Neural crest cell (in vitro differentiated cells): ENCODE measurements around the gene NR3C1. TPM values are rescaled to one million over a fixed set of nuclear protein-coding genes. Genes with fewer than 3 reads are reported as not detected.
"Not testable (repeated sequence)": the region's sequence is repeated elsewhere in the genome, so short reads cannot be mapped to it uniquely, and the experiment has no call there.

Experiments used
- DNase-seq: peaks from one replicate; pipeline ENCODE4 v3.0.0; 2021; ENCODE audit warnings: low read depth, mixed read lengths, low spot score
- H3K27ac Mint-ChIP-seq: one replicate; pipeline ENCODE4 v1.8.0; 2021; ENCODE audit warnings: mild to moderate bottlenecking, mixed read lengths; ENCODE audit not compliant: unreplicated experiment
- H3K27me3 Mint-ChIP-seq: 2 replicates; pipeline ENCODE4 v1.8.0; 2021; ENCODE audit warnings: low read depth, mild to moderate bottlenecking, mixed read lengths
- H3K36me3 Mint-ChIP-seq: 2 replicates; pipeline ENCODE4 v1.8.0; 2021; ENCODE audit warnings: low read depth, mild to moderate bottlenecking, mixed read lengths
- H3K4me1 Mint-ChIP-seq: 2 replicates; pipeline ENCODE4 v1.8.0; 2021; ENCODE audit warnings: mixed read lengths
- H3K4me3 Mint-ChIP-seq: one replicate; pipeline ENCODE4 v1.8.0; 2021; ENCODE audit warnings: mild to moderate bottlenecking, mixed read lengths
- H3K9me3 Mint-ChIP-seq: 2 replicates; pipeline ENCODE4 v1.8.0; 2021; ENCODE audit warnings: mixed read lengths
- total RNA-seq: library from RNA; stranded (reverse); gene quantifications from 2 replicates; pipeline ENCODE4 v1.2.1, GENCODE V29; 2021
- TF ChIP-seq, protein P1 (sequence below): fragments of 200-600 bp; sonication (generic); conservative IDR thresholded peaks from 2 replicates; pipeline ENCODE4 v1.5.0; 2021; ENCODE audit warnings: antibody characterized with exemption, mild to moderate bottlenecking

Gene NR3C1
- total RNA-seq, 1 donor from 2014 or later = 1.8 TPM

- H3K27me3 Mint-ChIP-seq = no peaks in the 10 kb centered on the region
- no peaks in the 10 kb centered on the region for H3K36me3 Mint-ChIP-seq
- DNase-seq = no peak
- no peaks in the 10 kb centered on the region for H3K9me3 Mint-ChIP-seq
- no peak overlapping the region for H3K4me3 Mint-ChIP-seq
- no peaks in the 10 kb centered on the region for H3K4me1 Mint-ChIP-seq
- TF ChIP-seq, protein P1, sequence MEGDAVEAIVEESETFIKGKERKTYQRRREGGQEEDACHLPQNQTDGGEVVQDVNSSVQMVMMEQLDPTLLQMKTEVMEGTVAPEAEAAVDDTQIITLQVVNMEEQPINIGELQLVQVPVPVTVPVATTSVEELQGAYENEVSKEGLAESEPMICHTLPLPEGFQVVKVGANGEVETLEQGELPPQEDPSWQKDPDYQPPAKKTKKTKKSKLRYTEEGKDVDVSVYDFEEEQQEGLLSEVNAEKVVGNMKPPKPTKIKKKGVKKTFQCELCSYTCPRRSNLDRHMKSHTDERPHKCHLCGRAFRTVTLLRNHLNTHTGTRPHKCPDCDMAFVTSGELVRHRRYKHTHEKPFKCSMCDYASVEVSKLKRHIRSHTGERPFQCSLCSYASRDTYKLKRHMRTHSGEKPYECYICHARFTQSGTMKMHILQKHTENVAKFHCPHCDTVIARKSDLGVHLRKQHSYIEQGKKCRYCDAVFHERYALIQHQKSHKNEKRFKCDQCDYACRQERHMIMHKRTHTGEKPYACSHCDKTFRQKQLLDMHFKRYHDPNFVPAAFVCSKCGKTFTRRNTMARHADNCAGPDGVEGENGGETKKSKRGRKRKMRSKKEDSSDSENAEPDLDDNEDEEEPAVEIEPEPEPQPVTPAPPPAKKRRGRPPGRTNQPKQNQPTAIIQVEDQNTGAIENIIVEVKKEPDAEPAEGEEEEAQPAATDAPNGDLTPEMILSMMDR = no peak
- H3K27ac Mint-ChIP-seq = no peak overlapping the region
These were observed 65.5 kb downstream of the NR3C1 start for GRCh38 chr5:143337946-143338345.

DNA sequence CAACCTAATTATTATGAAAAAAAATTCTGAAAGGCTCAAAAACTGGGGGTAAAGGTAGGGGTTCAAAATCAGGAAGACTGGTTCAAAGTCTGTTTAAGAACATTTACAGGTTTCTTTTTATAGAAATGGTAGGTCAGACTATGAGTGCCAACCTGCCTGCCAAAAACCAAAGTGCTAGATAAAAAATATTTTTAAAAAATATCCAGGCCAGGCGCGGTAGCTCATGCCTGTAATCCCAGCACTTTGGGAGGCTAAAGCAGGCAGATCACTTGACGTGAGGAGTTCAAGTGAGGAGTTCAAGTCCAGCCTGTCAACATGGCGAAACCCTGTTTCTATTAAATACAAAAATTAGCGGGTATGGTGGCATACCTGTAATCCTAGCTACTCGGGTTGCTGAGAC is 67.0 kb downstream of the NR3C1 start:
- no peak overlapping the region for H3K4me3 Mint-ChIP-seq
- H3K27ac Mint-ChIP-seq = no peak overlapping the region
- H3K9me3 Mint-ChIP-seq = no peaks in the 10 kb centered on the region
- H3K36me3 Mint-ChIP-seq = no peaks in the 10 kb centered on the region
- no peak for DNase-seq
- TF ChIP-seq, protein P1 = no peak
- H3K4me1 Mint-ChIP-seq = no peaks in the 10 kb centered on the region
- H3K27me3 Mint-ChIP-seq = no peaks in the 10 kb centered on the region

- TF ChIP-seq, protein P1 = no peak
- Mint-ChIP-seq H3K27me3 (no peaks in the 10 kb centered on the region), H3K4me3 (no peak overlapping the region), H3K27ac (no peak overlapping the region), H3K36me3 (no peaks in the 10 kb centered on the region), H3K9me3 (no peaks in the 10 kb centered on the region), H3K4me1 (no peaks in the 10 kb centered on the region)
- DNase-seq = no peak
These were observed 68.6 kb downstream of the NR3C1 start for GRCh38 chr5:143334903-143335302.

DNA sequence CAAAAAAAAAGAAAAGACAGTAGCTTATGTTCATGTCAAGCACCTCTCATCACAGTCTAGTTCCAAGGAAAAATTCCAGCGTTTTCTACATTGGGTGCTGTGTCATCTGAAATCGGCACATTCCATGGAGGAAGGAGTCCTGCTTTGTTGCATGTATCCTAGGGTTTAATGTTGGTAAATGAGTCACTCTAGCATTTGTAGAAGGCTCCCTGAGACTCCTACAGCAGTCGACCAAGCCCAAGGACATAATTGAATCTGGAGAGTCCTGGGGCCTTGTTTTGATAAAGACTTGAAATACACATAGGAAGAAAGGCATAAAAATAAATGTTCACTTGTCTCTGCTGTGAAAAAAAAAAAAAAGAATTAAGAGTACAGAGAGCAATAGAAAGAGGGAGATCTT is 69.1 kb downstream of the NR3C1 start:
- not testable (repeated sequence) for H3K27me3 Mint-ChIP-seq, H3K27ac Mint-ChIP-seq, H3K4me1 Mint-ChIP-seq, H3K9me3 Mint-ChIP-seq, H3K4me3 Mint-ChIP-seq, DNase-seq, H3K36me3 Mint-ChIP-seq

DNA sequence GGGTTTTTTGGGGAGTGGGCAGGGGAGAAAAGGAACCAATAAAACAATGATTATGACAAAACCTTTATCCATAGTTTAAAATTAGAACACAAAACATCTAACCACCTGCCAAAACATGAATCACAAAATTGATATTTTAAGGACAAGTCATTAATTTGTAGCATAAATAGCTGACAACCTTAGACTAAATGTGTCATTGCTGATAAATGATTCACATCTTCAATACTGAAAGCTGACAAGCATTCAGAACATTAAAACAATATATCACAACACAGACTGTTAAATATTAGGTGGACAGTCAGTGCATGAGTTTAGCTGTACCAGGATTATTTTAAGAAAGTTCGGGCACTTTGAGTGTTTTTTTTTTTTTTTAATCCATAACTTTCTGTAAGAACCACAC is 71.5 kb downstream of the NR3C1 start:
- H3K36me3 Mint-ChIP-seq = peaks cover 7% of the 10 kb centered on the region
- no peaks in the 10 kb centered on the region for H3K27me3 Mint-ChIP-seq
- H3K4me1 Mint-ChIP-seq = no peaks in the 10 kb centered on the region
- H3K9me3 Mint-ChIP-seq = peaks cover 5% of the 10 kb centered on the region
- H3K4me3 Mint-ChIP-seq = no peak overlapping the region
- TF ChIP-seq, protein P1 = no peak
- no peak overlapping the region for H3K27ac Mint-ChIP-seq
- DNase-seq = no peak

DNA sequence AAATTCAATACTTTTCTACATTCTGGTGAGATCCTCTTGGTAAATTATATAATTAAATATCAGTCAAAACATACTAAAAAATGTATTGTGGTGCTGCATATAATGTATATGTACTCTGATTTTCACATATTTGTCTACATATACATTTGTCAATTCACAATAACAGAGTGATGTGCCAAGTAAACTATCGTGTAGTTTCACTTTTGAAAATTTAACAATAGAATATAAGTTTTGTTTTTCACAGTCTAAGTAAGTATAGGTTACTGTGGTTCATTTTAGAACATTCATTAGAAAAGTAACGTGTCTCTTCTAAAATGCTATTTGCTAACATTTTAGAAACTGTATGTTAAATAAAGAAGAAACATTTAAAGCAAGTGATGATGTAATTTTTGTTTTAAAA is 73.6 kb downstream of the NR3C1 start:
- Mint-ChIP-seq H3K4me1 (no peaks in the 10 kb centered on the region), H3K27me3 (no peaks in the 10 kb centered on the region), H3K9me3 (peaks cover 5% of the 10 kb centered on the region), H3K4me3 (no peak overlapping the region), H3K36me3 (peaks cover 7% of the 10 kb centered on the region), H3K27ac (no peak overlapping the region)
- TF ChIP-seq, protein P1 = no peak
- no peak for DNase-seq
